Eye (tissue), 1 donor: ENCODE data around the gene GTF3A.

Experiments used
- DNase-seq: peaks from one replicate; pipeline ENCODE4 v3.0.0-alpha.2; 2015

The GTF3A gene

GRCh38 chr13:27449936-27450828, 25.8 kb downstream of the GTF3A start, which contains the start of gene MTIF3:
Gene MTIF3 (minus strand): TSS chr13:27450564. CDS start chr13:27440448, 10,116 bp downstream.
- DNase-seq: peak; percentile 99

GRCh38 chr13:27450921-27451471, 26.6 kb downstream of the GTF3A start:
- DNase-seq: no peak

- DNase-seq: peak; percentile 28
Measured at GRCh38 chr13:27455331-27455855, 31.0 kb downstream of the GTF3A start.

GRCh38 chr13:27461940-27462584, 37.6 kb downstream of the GTF3A start:
- DNase-seq: no peak

- DNase-seq: no peak
Measured at GRCh38 chr13:27463500-27463899, 39.1 kb downstream of the GTF3A start.

GRCh38 chr13:27465611-27466010, 41.2 kb downstream of the GTF3A start:
- DNase-seq: no peak

GRCh38 chr13:27466513-27466912, 42.1 kb downstream of the GTF3A start:
- no peak for DNase-seq

- DNase-seq: no peak
Measured at GRCh38 chr13:27470075-27470820, 45.8 kb downstream of the GTF3A start.

- DNase-seq: no peak
Measured at GRCh38 chr13:27472441-27472840, 48.0 kb downstream of the GTF3A start.

- DNase-seq: no peak
Measured at GRCh38 chr13:27472941-27473340, 48.5 kb downstream of the GTF3A start.

GRCh38 chr13:27474751-27475268, 50.4 kb downstream of the GTF3A start:
- no peak for DNase-seq

GRCh38 chr13:27476943-27477703, 52.7 kb downstream of the GTF3A start:
- DNase-seq: no peak

GRCh38 chr13:27481766-27482165, 57.3 kb downstream of the GTF3A start:
- peak; percentile 37 for DNase-seq

GRCh38 chr13:27482983-27483382, 58.6 kb downstream of the GTF3A start:
- no peak for DNase-seq

GRCh38 chr13:27483421-27483820, 59.0 kb downstream of the GTF3A start:
- no peak for DNase-seq
